IPS-11a (cell line): Measurements from ENCODE around the gene CTIF.

Experiments used
- H3K4me3 ChIP-seq: one replicate; pipeline ENCODE4 v1.5.1; 2013; ENCODE audit warnings: low read depth, low read length, control low read depth

CTIF gene

GRCh38 chr18:48599391-48599790 lies 60.6 kb downstream of the CTIF start:
- no peak overlapping the region for H3K4me3 ChIP-seq

GRCh38 chr18:48600046-48600445 lies 61.2 kb downstream of the CTIF start:
- no peak overlapping the region for H3K4me3 ChIP-seq

- H3K4me3 ChIP-seq = no peak overlapping the region
Observed at GRCh38 chr18:48600456-48601090, 61.7 kb downstream of the CTIF start.

- no peak overlapping the region for H3K4me3 ChIP-seq
Observed at GRCh38 chr18:48601343-48601742, 62.5 kb downstream of the CTIF start.

- H3K4me3 ChIP-seq = no peak overlapping the region
Observed at GRCh38 chr18:48602759-48603390, 64.0 kb downstream of the CTIF start.

- no peak overlapping the region for H3K4me3 ChIP-seq
Observed at GRCh38 chr18:48605408-48605845, 66.6 kb downstream of the CTIF start.

GRCh38 chr18:48607056-48607984 lies 68.5 kb downstream of the CTIF start:
- H3K4me3 ChIP-seq = no peak overlapping the region

GRCh38 chr18:48608581-48608980 lies 69.8 kb downstream of the CTIF start:
- no peak overlapping the region for H3K4me3 ChIP-seq

GRCh38 chr18:48609114-48609513 lies 70.3 kb downstream of the CTIF start:
- no peak overlapping the region for H3K4me3 ChIP-seq

GRCh38 chr18:48609820-48610815 lies 71.3 kb downstream of the CTIF start:
- H3K4me3 ChIP-seq = no peak overlapping the region

GRCh38 chr18:48611203-48611602 lies 72.4 kb downstream of the CTIF start:
- no peak overlapping the region for H3K4me3 ChIP-seq

- no peak overlapping the region for H3K4me3 ChIP-seq
Observed at GRCh38 chr18:48611785-48612480, 73.1 kb downstream of the CTIF start.

GRCh38 chr18:48612511-48612910 lies 73.7 kb downstream of the CTIF start:
- H3K4me3 ChIP-seq = no peak overlapping the region

- H3K4me3 ChIP-seq = no peak overlapping the region
Observed at GRCh38 chr18:48612917-48613316, 74.1 kb downstream of the CTIF start.

- no peak overlapping the region for H3K4me3 ChIP-seq
Observed at GRCh38 chr18:48613589-48614404, 75.0 kb downstream of the CTIF start.

- H3K4me3 ChIP-seq = no peak overlapping the region
Observed at GRCh38 chr18:48615566-48616401, 77.0 kb downstream of the CTIF start.

- H3K4me3 ChIP-seq = no peak overlapping the region
Observed at GRCh38 chr18:48616484-48617255, 77.8 kb downstream of the CTIF start.
